DMS153 treated with DMSO at 0.1 percent for 48 hours (cell line): Measurements from ENCODE around the gene STX8.
"Not testable (repeated sequence)": the region's sequence is repeated elsewhere in the genome, so short reads cannot be mapped to it uniquely, and the experiment has no call there.

Experiments used
- DNase-seq: peaks from one replicate; lab custom pipeline; 2025; ENCODE audit not compliant: unreplicated experiment; lab: John Stamatoyannopoulos, UW

The STX8 gene

DNA sequence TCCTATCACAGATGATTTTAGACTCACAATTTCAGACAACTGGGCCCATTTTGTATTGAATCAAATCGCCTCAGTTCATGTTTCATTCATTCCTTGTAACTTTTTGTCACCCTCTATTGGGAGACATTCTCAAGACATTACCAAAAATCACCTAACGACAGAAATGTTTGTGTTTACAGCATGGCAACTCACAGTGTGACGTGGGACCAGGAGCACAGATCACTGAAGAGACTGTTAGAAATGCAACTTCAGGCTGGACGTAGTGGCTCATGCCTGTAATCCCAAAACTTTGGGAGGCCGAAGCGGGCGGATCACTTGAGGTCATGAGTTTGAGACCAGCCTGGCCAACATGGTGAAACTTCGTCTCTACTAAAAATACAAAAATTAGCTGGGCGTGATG, 304.7 kb downstream of the STX8 start:
- DNase-seq, result no peak

DNA sequence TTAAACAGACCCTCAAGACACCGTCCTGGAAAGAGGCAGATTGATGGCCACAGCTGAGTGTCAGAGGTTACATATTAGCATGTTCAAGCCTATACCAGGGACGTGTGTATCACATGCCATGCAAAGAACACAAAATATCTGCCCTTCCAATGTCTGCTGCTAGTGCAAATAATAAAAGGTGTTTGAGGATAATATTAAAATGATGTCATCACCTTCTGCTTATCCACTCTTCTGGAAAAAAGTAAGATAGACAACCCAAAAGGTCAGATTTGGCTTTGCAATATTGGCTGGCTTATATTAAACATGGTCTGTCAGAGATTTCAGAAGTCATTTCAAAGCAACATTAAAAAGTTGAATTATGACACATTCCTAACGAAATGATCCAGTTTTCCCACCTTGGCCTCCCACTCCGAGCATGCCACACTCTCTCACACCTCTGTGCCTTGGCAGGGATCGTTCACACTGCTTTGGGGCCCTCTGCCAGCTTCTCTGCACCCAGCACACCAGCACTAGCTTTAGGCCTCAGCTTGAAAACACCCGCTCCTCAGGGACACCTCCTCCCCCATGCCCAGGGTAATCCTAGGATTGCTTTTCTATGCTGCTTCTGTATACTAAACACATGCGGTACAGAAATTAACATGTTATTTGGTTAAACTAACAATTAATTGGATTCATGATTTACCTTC, 306.1 kb downstream of the STX8 start:
- no peak for DNase-seq

DNA sequence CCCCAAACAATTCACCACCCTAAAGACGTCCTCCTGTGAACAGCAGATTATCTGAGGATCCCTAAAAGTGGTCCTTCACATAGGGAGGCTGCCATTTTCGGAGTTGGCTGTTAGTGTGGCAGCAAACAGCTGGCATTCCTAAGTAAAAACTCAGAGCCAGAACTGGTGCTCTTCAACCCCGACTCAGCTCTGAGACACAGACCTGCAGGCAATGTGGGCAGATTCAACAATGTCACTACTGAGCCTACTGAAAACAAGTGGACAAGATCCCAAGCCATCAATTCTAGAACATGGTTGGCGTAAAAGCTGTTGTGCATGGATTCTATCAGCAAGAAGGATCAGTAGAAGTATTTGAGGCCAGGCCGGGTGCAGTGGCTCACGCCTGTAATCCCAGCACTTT, 307.1 kb downstream of the STX8 start:
- no peak for DNase-seq

GRCh38 chr17:9266697-9267117, 308.9 kb downstream of the STX8 start:
- DNase-seq, result no peak

DNA sequence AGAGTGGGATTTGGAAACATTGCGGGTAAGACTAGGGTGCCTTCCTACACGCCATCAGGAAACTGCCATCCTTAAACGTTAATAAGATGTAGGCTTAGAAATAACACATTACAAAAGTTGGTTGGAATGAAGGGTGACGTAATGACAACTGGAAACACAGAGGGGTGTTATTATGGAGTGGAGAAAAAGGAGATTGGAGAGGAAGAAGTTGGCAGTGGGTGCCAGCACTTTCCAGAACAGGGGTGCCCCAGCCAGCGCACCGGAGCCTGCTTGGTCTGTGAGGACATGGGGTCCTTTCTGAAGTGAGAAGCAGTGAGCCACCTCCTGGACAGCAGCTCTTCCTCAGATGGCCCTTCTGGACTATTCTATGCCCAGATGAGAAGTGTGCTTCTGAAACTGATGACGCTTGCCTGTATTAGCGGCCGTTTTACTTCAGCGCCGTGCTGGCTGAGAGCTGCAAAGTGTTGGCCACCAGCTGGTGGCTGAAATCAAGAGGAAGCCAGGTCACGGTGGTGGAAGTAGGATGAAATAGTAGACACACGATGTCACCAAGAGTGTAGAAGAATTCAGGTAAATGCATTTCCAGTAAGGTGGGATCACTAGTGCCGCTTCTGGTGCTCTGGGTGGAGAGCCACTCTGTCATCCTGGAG, 309.5 kb downstream of the STX8 start:
- no peak for DNase-seq

GRCh38 chr17:9261081-9262012, 314.3 kb downstream of the STX8 start:
- DNase-seq, result no peak

- DNase-seq, result no peak
These were observed 316.2 kb downstream of the STX8 start for GRCh38 chr17:9259419-9259818.

DNA sequence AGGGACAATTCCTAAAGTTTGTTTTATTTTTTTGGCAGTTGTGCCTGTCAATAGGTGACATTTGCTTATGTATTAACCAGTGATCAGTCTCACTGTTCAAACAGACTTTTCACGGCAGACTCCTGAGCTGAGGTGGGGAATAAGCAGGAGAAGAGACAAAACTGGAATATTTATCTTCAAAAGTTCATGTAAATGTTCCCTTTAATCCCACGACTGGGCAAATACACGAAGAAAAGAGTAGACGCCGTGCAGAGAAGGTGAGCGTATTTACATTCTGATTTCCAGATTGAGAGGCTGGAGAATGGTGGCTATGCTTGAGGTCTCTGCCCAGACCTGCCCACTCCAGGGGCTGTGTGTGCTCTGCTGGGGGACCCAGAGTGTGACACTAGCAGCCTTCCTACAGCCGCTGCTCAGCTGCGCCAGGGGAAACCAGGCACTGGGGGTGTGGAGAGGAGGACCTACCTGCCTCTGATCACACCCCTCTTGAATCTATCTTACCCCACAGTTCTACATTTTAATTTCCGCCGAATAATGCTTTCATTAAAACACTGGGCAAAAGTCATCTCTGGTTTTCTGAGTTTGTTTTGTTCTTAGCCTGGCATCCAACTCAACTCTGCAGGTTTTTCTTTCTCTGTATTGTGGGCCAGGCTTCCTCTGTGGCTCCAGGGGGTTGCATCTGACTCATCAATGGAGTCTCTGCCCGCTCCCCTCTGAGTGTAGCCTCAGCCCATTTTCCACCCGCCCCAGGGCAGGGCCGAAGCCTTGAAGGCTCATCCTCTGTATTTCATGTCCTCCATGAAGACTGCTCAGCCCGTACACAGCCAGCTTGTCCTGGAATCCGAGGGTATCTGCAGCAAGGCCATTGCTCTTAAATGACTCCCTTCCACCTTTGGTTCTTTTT, 317.3 kb downstream of the STX8 start:
- DNase-seq, result no peak

GRCh38 chr17:9257630-9257965, 318.0 kb downstream of the STX8 start:
- DNase-seq, result not testable (repeated sequence)

GRCh38 chr17:9256751-9257629, 318.6 kb downstream of the STX8 start:
- DNase-seq, result no peak

DNA sequence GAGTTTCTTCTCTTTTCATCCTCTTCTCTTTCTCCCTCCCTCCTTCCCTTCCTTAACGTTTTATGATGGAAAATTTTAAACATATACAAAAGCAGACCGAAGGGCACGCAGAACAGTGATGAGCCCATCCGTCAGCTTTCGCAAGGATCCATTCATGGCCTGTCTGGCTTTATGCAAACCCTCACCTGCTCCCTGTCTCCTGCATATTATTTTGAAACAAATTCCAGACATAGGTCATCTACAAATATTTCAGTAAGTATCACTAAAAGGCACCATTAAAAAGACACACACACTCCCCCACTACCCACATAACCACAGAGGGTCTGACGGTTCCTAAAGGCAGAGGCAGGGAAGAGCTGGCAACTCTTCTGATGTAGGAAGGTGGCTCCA, 319.3 kb downstream of the STX8 start:
- DNase-seq, result no peak

DNA sequence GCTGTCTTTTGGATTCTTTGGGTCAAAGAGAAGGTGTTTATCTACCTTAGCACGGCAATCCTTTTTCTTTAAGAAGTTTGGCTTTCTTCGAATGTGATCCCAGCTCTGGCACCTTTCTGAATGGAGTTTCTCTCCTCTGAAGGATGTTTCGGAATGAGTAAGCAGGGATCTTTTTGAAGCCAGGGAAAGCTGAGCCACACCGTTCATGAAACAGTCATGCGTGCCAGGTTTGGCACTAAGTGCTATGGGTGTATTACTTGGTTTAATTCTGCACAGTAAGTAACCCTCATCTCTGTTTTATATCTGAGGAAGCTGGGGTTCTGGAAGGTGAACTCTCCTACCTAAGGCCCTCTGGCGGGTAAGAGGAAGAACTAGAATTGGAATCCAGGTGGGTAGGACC, 319.8 kb downstream of the STX8 start:
- DNase-seq, result no peak

- DNase-seq, result no peak
These were observed 320.8 kb downstream of the STX8 start for GRCh38 chr17:9254841-9255240.

GRCh38 chr17:9253308-9253707, 322.3 kb downstream of the STX8 start:
- DNase-seq, result no peak

DNA sequence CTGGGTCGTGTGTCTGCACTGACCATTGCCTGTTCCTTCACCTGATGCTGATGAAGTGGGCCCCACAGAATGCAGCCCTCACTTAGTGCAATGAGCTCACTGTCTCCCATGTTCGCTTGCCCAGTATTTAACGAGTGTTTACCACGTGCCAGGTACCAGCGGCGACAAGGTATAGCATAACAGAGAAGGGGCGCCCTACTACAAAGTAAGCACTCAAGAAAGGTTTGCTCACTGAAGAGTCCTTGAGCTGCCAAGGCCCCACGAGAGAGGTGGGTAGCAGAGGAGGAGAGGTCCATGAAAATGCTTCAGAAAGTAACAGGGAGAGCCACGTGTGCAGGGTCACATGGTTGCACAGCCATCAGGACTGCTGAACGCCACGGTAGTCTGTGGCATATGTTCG, 324.3 kb downstream of the STX8 start:
- DNase-seq, result no peak

DNA sequence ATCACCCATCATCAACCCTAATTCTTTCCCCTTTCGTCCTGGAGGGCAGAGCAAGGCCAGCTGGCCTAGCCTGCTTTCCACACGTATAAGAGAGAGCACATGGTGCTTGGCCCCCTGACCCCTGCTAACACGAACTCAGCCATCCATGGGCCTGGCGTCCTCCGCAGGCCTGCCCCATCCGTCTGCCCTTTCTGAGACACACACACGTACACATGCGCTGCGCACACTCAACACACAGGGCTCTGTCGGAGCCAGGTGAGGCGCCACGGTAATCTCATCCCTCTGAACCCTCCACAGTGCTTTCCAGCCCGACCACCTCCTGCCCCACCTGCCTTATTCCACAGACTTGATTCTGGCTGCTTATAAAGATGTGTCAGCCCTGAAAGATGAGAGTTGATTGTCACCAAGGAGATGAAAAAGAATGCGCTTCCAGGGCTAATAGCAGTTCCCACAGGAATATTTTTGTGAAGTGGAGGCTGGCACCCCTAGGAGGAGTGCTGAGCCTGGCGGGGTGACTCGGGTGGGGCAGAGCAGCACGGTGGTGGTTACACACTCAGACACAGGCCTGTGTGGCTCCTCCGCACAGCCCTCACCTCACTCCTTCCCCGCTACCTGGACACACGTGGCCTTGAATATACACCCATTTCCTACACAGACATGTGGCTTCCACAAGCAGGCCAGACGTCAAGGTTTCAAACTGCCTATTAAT, 326.2 kb downstream of the STX8 start:
- DNase-seq, result no peak

GRCh38 chr17:9247401-9247938, 328.1 kb downstream of the STX8 start:
- no peak for DNase-seq

GRCh38 chr17:9244066-9245052, 331.3 kb downstream of the STX8 start:
- no peak for DNase-seq
